22Rv1 (cell line): ENCODE data around the gene AADACL4.

ENCODE experiments used
- H3K27ac ChIP-seq: fragments of 450-650 bp; 2 replicates; pipeline ENCODE4 v1.5.1; 2017
- CTCF ChIP-seq: fragments of 450-650 bp; IDR thresholded peaks from 2 replicates; pipeline ENCODE4 v1.5.1; 2017; ENCODE audit warnings: mild to moderate bottlenecking
- ZFX ChIP-seq: fragments of 450-650 bp; IDR thresholded peaks from 2 replicates; pipeline ENCODE4 v1.6.1; 2017; ENCODE audit warnings: antibody characterized with exemption, borderline replicate concordance

AADACL4 gene

GRCh38 chr1:12643785-12644184, at the start of gene AADACL4:
Gene AADACL4 (plus strand): TSS chr1:12644085. CDS start chr1:12644547, 462 bp downstream.
- no peak for TF ChIP-seq CTCF
- TF ChIP-seq ZFX, result no peak
- no peak within 1 kb of the TSS for H3K27ac ChIP-seq

GRCh38 chr1:12594490-12594889, 49.4 kb upstream of the AADACL4 start:
- no peak overlapping the region for H3K27ac ChIP-seq
- TF ChIP-seq CTCF (no peak), ZFX (no peak)

- no peak overlapping the region for H3K27ac ChIP-seq
- no peak for TF ChIP-seq CTCF
- TF ChIP-seq ZFX, result no peak
Observed at GRCh38 chr1:12594966-12595756, 48.7 kb upstream of the AADACL4 start.

DNA sequence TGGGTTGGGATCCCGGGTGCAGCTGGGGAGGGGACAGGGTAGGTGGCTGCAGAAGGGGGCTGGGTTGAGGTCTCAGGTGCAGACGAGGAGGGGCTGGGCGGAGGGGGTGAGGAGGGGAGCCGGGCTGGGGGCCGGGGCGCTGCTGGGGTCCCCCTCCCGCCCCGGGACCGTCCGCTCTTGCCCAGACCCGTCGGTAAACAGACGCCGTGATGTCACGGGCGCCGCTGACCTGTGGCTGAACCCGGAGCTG, 48.2 kb upstream of the AADACL4 start:
- TF ChIP-seq CTCF (no peak), ZFX (no peak)
- H3K27ac ChIP-seq, result no peak overlapping the region

DNA sequence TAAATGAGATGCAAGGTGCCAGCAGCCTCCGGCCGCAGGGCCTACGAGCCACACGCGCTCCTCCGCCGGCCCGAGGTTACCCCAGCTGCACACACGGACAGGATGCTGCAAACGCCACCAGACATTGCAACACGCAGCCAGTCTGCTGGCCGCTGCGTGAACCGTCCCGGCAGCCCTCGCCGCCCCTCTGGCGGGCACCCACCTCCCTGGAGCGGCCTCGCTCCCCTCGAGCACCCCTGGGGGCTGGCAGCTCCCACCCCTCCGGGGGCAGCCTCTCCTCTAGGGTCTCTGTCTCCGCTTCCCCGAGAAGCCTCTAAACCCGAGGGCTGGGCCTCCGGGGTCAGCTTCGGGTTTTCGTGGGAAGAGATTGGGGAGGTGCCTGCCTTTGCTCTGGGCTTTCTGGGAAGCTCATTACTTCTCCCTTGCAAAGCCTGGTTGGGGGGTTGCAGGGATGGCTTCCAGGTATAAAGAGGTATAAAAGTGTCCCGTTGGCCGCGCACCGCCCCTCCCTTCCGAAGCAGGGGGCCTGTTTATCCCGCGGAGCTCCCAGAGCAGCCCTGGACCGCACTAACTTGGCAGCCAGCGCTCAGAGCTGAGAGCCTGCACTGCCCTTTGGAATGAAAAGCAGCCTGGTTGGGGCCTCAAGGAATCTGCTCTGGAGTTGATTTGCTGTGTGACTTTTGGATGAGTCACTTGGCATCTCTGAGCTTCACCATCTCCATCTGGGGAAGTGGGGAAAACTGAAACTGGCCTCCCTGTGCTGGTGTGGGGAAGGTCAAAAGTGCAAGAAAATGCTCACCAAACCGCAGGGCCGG, 47.7 kb upstream of the AADACL4 start:
- TF ChIP-seq ZFX, result no peak
- no peak for TF ChIP-seq CTCF
- no peak overlapping the region for H3K27ac ChIP-seq

DNA sequence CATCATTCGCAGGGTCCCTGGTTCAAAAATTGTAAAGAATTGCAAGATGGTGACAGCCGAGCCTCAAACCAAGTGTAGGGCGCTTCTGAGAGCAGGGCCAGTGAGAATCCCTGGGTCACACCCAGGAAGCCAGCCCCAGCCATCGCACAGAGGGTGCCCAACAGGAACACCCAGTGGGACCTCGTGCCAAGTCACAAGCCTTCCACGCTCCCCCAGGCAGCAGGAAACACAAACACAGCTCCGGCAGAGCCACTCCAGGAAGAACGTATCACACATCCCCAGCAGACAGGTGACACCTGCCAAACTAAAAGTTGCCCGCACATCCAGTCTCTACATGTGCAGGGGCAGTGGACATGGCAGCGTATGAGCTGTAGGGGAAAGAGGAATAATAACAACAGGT, 46.1 kb upstream of the AADACL4 start:
- TF ChIP-seq ZFX (no peak), CTCF (no peak)

DNA sequence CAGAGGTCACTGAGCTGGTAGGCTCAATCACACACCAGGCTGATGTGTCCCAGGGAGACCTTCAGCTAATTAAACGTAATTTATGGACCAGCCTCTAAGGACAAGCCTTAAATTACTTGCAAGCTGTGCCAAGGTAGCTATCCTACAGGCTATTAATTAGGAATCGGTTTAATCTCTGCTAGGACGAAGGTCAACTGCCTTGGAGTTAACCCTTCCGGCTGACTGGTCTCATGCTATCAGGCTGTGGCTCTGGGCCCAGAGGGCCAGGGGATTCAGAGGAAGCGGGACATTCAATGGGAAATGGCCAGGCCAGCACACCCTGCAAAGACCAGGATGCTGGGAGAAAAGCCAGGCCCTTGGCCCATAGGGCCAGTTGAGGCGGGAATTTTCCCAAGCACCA, 44.9 kb upstream of the AADACL4 start:
- no peak overlapping the region for H3K27ac ChIP-seq
- no peak for TF ChIP-seq CTCF
- no peak for TF ChIP-seq ZFX

More for the DNA sequence above, 46.1 kb upstream of the AADACL4 start:
- no peak overlapping the region for H3K27ac ChIP-seq
